GM12873 (cell line): ENCODE data around the gene CC2D1A.

Experiments
- CTCF ChIP-seq: IDR thresholded peaks from 2 replicates; pipeline ENCODE4 v1.5.1; 2012; ENCODE audit warnings: low read depth, mild to moderate bottlenecking, moderate library complexity, low read length, control low read depth; ENCODE audit not compliant: insufficient read depth; ENCODE audit errors: missing control alignments

Gene CC2D1A

GRCh38 chr19:13923194-13923987 is 17.4 kb downstream of the CC2D1A start:
- no peak for TF ChIP-seq CTCF

- TF ChIP-seq CTCF = no peak
Observed at GRCh38 chr19:13926010-13926409, 20.0 kb downstream of the CC2D1A start.

- no peak for TF ChIP-seq CTCF
Observed at GRCh38 chr19:13926715-13927114, 20.7 kb downstream of the CC2D1A start.

GRCh38 chr19:13929340-13929739 is 23.3 kb downstream of the CC2D1A start:
- TF ChIP-seq CTCF = no peak

- no peak for TF ChIP-seq CTCF
Observed at GRCh38 chr19:13929956-13930355, 24.0 kb downstream of the CC2D1A start.

GRCh38 chr19:13930402-13930801 is 24.4 kb downstream of the CC2D1A start:
- no peak for TF ChIP-seq CTCF

- TF ChIP-seq CTCF = no peak
Observed at GRCh38 chr19:13931391-13932148, 25.6 kb downstream of the CC2D1A start.
